HG02642 (cell line): ENCODE measurements around the gene DBH.

ENCODE experiments used
- ATAC-seq: cut with Tn5 transposase; IDR thresholded peaks from one replicate; pipeline ENCODE4 v1.9.1; 2021; ENCODE audit warnings: mild to moderate bottlenecking; ENCODE audit not compliant: unreplicated experiment, poor library complexity

The DBH gene

DNA sequence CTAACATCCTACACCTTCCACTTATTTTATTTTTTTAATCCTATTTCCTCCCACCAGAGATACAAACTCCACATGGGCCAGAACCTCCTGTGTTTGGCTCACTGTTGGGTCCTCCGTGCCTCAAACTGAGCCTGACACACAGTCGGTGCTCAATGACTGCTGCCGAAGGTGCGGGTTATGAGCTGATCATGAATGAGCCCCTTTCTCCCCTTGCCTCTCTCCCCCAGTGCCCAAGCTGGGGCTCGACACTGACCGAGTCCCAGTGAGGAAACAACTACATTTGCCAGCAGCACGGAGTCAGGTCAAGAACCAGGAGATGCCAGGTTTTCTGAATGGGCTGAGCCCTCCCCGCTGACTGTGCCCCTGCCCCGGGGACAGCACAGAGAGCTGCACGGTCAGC lies 57.0 kb downstream of the DBH start:
- no peak for ATAC-seq

DNA sequence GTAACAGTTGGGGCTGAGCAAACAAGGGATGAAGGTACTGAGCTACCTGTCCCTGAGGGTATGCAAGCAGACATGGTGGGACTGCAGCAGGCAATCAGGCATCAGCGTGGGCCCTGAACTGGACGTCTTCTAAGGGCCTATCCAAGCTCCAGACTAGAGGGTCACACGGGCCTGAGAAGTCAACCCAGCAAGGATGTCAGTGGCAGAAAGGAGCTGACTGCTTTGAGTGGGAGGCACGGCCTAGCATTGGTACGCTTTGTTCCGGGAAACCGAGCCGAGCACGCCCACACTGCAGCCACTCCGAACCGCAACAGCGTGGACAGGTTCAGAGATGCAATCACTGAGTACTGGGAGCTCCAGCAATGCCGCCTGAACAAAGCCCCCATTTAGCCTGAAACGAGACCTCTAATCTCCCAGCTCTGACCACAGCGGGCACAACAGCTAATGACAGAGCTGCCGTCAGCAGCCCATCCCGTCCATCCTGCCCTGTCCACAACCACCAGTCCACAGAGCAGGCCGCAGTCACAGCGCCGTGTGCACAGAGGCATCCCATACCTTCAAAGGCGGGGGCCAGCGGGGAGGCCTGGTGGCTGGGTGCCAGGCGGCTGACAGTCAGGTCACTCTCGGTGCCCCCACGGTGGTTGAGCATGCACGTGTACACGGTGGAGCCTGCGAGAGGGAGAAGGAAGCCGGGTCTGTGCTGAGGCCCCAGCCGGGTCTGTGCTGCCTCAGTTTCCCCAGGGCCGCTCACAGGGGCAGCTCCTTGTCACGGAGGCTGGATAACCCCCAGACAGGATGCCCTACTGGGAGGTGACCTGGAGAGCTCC lies 57.8 kb downstream of the DBH start:
- no peak for ATAC-seq

- ATAC-seq, result no peak
These were observed 58.5 kb downstream of the DBH start for GRCh38 chr9:133694686-133695085.

GRCh38 chr9:133696071-133696472 lies 59.9 kb downstream of the DBH start:
- no peak for ATAC-seq

- ATAC-seq, result no peak
These were observed 63.4 kb downstream of the DBH start for GRCh38 chr9:133699546-133699945.

- no peak for ATAC-seq
These were observed 64.7 kb downstream of the DBH start for GRCh38 chr9:133700819-133701320.

- no peak for ATAC-seq
These were observed 65.3 kb downstream of the DBH start for GRCh38 chr9:133701321-133701980.

DNA sequence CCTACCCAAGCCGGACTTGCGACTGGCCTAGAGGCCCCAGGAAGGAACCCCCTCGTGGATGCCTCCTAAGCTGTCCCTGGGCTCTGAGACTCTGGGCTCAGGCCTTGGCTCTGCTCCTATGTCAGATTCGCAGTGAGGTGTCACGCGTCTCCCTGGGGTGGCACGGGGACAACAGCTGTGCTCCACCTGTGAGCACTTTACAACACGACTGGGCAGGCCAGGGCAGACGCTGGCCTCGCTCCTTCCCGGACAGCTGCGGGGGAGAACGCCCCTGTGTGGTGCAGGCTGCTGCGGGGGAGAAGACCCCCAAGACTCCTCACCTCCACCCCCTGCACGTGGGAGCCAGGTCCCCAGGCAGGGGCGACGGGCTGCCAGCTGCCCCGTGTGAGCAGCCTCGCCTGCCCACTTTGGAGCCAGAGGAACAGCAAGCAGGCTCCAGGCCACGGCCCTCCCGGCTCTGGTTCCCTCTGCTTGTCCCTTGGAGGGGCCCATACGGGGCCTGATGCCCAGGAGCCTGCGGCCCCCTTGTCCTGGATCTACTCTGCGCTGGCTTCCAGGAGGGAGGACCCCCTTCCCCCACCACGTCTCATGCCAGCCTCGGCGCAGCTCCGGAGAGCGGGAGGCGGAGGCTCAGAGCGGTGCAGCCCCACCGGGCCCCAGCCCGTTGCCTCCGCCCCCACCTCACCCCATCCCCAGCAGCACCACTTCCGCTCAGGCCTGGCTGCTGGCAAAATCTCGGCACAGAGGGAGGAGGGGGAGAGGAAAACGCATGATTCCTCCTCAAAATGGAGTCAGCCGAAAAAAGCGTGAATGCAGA lies 66.0 kb downstream of the DBH start:
- no peak for ATAC-seq

DNA sequence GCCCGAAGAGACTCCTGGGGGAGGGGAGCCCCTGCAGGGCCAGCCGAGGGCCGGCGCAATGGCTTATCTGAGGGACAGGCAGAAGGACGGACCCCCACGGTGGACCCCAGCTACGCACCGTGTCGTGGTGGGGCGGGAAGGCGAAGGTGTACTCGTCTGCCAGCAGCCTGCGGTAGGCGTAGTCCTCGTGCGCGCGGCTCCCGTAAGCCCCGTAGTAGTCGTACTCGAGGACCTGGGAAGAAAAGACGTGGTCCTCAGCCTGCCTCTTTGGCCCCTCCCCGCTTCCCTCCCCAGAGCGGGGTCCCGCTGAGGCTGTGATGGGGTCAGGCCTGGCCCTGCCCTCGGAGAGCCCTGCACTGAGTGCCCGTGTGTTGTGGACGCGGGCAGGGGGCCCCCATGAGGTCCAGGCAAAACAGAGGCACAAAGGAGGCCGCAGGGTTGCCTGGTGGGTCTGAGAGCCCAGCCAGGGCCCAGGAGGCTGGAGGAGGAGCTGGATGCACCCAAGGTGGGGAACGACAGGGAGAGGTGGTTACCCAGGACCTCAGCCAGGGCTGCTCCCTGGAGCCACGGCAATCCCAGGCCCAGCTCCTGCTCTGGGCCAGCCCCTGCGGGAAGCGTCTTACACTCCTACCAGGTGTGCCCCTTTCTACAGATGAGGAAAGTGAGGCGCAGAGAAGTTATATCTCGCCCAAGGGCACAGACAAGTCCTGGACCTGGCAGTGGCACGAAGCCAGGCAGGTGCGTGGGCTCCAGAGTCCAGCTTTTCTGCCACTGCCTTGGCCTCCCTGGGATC lies 66.8 kb downstream of the DBH start:
- no peak for ATAC-seq

DNA sequence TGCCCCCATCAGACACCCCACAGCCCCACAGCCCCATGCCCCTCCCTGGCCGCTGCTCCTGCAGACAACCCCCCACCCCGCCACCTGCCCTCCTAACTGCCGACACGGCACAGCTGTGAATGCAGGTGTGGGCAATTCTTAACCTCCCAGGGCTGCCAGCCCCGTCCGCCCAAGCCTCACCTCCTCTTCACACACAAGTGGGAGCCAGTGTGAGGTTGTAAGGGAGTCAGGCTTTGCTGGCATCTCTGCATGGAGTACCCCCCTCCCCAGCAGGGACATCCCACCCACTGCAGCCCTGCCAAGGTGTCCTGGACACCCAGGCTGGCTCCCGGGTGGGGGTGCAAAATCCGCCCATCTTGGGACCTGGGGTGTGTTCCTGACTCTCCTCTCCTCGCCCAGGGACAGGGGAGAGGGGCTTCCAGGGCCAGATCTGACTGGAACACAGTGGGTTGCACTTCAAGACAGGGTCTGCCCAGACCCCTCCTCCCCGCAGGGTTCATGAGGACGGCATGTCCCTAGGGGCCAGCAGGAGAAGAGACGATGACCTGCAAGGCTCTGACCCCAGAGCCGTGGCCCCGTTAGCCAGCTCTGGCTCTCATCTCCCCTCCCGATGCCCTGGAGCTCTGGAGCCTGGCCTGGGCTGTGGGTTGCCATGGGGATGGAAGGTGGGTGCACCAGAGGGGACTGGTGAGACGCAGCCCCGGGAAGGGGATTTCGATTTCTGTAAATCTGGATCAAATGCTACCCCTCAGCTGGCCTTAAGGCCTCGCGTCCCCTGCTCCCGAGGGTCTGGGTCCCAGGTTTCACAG lies 67.6 kb downstream of the DBH start:
- no peak for ATAC-seq

DNA sequence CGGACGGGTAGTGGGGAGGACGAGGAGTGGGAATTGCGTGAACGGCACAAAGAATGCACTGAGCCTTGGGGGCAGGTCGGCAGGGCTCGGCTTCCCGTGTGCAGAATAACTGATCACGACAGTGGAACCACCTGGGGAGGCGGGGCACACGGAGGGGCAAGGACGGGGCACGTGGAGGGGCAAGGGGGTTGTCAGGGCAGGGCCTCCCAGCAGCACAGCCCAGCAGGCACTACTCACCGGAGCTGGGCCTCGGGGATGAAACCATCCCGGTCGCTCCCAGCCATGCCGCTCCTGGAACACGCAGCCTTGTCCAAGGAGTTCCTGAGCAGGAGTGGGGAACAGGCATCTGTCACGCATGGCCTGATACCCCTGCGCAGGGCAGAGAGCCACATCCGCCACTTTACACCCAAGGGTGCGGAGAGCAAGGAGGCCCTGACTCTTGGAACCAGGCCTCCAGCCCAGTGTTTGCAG lies 68.6 kb downstream of the DBH start:
- ATAC-seq, result no peak

DNA sequence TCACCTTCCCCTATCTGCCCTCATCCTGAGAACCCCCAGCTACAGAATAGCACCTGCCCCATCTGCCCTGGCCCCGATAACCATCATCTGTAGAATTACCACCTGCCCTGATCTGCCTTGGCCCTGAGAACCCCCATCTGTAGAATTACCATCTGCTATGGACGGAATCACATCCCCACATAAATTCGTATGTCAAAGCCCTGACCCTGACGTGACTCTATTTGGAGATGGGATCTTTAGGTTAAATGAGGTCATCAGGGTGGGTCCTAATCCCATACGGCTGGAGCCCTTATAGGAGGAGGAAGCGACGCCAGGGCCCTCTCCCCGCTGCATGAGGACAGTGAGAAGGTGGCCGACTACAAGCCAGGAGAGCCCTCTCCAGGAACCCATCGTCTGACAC lies 69.4 kb downstream of the DBH start:
- no peak for ATAC-seq

DNA sequence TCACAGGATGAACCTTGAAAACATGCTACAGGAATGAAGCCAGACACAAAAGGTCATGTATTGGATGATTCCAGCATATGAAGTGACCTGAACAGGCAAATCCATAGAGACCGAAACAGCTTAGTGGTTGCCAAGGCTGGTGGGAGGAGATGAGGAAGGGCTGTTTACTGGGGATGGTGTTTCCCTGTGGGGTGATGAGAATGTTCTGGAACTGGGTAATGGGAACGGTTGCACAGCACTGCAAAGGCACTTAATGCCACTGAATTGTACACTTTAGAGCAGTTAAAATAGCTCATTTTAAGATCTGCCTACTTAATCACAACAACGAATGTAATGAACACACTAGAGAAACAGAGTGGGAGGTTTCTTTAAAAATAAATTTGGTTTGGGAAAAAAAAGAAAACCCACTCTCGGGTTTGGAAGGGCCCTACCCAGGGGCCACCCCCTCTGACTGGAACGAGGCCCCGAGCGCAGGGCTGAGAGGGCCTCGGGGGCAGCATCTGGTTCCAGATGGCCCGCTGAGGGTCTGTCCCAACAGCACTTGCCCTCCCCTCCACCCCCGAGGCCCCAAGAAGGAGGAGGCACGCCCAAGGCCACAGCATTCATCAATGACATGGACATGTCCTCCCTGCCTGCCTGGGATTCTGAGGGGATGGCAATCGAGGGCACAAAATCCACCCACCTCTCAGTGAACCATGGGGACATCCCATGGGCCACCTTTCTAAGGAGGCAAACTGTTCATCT lies 70.3 kb downstream of the DBH start:
- no peak for ATAC-seq

- ATAC-seq, result no peak
These were observed 71.1 kb downstream of the DBH start for GRCh38 chr9:133707065-133707762.

DNA sequence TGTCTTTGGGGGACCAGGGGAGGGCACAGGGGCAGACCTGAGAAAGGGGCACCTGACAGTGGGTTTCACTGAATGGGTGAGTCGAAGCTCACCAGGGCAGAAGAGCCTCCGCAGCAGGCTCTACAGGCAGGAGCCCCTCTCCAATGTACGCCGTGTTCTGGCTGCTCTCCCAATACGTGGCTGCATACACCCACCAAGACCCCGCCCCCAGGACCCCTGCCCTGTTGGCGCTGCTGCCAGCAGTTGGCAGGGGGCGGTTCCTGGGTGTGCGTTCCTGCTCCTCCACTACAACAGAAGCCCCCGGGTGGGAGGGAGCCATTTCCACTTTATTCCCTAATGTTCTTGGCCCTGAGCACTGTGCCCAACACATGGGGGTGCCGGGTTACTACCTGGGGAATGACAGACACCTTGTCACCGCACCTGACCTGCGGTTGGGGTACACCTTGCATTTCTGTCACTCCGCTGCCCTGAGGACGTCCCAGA lies 71.6 kb downstream of the DBH start:
- no peak for ATAC-seq

DNA sequence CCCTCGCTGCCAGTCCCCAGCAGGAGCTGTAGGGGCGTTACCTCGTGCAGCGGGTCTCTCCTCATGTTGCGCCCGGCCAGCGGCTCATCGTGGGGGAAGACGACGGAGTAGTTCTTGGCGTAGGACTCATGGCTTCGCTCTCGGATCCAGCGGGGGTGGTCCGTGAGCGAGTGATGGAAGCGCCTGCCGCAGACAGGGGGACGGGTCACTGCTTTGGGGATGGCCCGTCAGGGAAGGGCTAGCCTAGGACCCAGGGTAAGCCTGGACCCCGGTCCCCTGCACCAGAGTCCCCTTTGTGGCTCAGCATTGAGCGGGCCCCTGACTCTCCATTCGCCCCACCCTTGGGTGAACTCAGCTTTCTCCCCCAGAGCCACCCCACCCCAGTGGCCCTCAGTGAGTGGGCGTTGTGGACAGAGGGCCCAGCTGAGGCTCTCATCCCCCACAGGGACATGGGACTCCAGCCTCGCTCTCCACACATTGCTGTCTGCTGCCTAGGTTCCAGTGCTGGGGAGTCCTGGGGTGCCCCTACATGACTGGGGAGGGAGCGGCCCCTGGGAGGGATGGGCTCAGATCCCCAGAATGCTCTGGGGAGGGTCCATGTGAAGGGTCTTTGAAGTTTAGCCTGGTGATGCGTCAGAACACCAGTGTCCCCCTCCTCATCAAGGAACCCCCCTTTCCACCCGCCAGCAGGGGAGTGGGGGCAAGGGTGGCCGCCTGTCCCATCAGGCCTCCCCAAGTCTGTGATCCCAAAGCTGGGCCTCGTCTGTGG lies 72.3 kb downstream of the DBH start:
- ATAC-seq, result no peak
